H9 (cell line): ENCODE data around the gene WHAMM. TPM values are rescaled to one million over a fixed set of nuclear protein-coding genes. Genes with fewer than 3 reads are reported as not detected.

ENCODE experiments used
- DNase-seq: peaks from one replicate; pipeline ENCODE4 v3.0.0-alpha.2; 2017
- H2AFZ ChIP-seq: one replicate; pipeline ENCODE4 v1.6.1; 2013; ENCODE audit warnings: mild to moderate bottlenecking, low read length, control low read depth, moderate library complexity
- H2AK5ac ChIP-seq: 2 replicates; pipeline ENCODE4 v1.6.1; 2013; ENCODE audit warnings: low read length, control low read depth, mixed read lengths; ENCODE audit not compliant: insufficient read length
- H2BK120ac ChIP-seq: one replicate; pipeline ENCODE4 v1.6.1; 2013; ENCODE audit warnings: low read depth, mild to moderate bottlenecking, low read length, control low read depth, inconsistent platforms; ENCODE audit not compliant: poor library complexity, severe bottlenecking
- H2BK12ac ChIP-seq: 2 replicates; pipeline ENCODE4 v1.6.1; 2013; ENCODE audit warnings: low read length, control low read depth, mixed read lengths, low read depth; ENCODE audit not compliant: insufficient read length
- H2BK15ac ChIP-seq: 2 replicates; pipeline ENCODE4 v1.6.1; 2013; ENCODE audit warnings: low read depth, low read length, control low read depth
- H2BK20ac ChIP-seq: one replicate; pipeline ENCODE4 v1.6.1; 2013; ENCODE audit warnings: low read depth, mild to moderate bottlenecking, low read length, control low read depth, inconsistent platforms; ENCODE audit not compliant: poor library complexity, severe bottlenecking
- H2BK5ac ChIP-seq: 2 replicates; pipeline ENCODE4 v1.6.1; 2013; ENCODE audit warnings: low read length, control low read depth, mixed read lengths; ENCODE audit not compliant: insufficient read length
- H3K14ac ChIP-seq: 2 replicates; pipeline ENCODE4 v1.6.1; 2013; ENCODE audit warnings: low read length, control low read depth; ENCODE audit not compliant: insufficient read depth
- H3K18ac ChIP-seq: 2 replicates; pipeline ENCODE4 v1.6.1; 2013; ENCODE audit warnings: low read depth, mild to moderate bottlenecking, mixed read lengths, low read length, control low read depth; ENCODE audit not compliant: insufficient read length
- H3K23ac ChIP-seq: 2 replicates; pipeline ENCODE4 v1.6.1; 2013; ENCODE audit warnings: low read length, control low read depth, mixed read lengths, low read depth; ENCODE audit not compliant: insufficient read length
- H3K23me2 ChIP-seq: 2 replicates; pipeline ENCODE4 v1.6.1; 2013; ENCODE audit warnings: low read depth, mild to moderate bottlenecking, mixed read lengths, low read length, control low read depth; ENCODE audit not compliant: insufficient read length, poor library complexity, severe bottlenecking
- H3K27ac ChIP-seq: 2 replicates; pipeline ENCODE4 v1.5.1; 2013; ENCODE audit warnings: low read length, control low read depth, mixed read lengths, low read depth; ENCODE audit not compliant: insufficient read length
- H3K27me3 ChIP-seq: 2 replicates; pipeline ENCODE4 v1.6.1; 2013; ENCODE audit warnings: low read length, control low read depth, inconsistent platforms; ENCODE audit not compliant: insufficient read depth
- H3K4ac ChIP-seq: 2 replicates; pipeline ENCODE4 v1.6.1; 2013; ENCODE audit warnings: low read depth, mild to moderate bottlenecking, control low read depth, inconsistent platforms, low read length, moderate library complexity
- H3K4me1 ChIP-seq: 2 replicates; pipeline ENCODE4 v1.6.1; 2013; ENCODE audit warnings: low read length, control low read depth, inconsistent platforms; ENCODE audit not compliant: insufficient read depth
- H3K4me2 ChIP-seq: 2 replicates; pipeline ENCODE4 v1.6.1; 2013; ENCODE audit warnings: low read length, control low read depth, mixed read lengths; ENCODE audit not compliant: insufficient read length, insufficient read depth
- H3K56ac ChIP-seq: 2 replicates; pipeline ENCODE4 v1.6.1; 2013; ENCODE audit warnings: low read depth, mild to moderate bottlenecking, mixed read lengths, low read length, control low read depth; ENCODE audit not compliant: insufficient read length
- H3K79me1 ChIP-seq: 2 replicates; pipeline ENCODE4 v1.6.1; 2013; ENCODE audit warnings: low read depth, mild to moderate bottlenecking, moderate library complexity, low read length, control low read depth, inconsistent platforms; ENCODE audit not compliant: insufficient read depth, poor library complexity, severe bottlenecking
- H3K79me2 ChIP-seq: 2 replicates; pipeline ENCODE4 v1.6.1; 2013; ENCODE audit warnings: low read length, control low read depth, inconsistent platforms; ENCODE audit not compliant: insufficient read depth
- H3K9ac ChIP-seq: 2 replicates; pipeline ENCODE4 v1.6.1; 2013; ENCODE audit warnings: low read length, control low read depth, mixed read lengths; ENCODE audit not compliant: insufficient read length; ENCODE audit errors: extremely low read depth
- H3K9me3 ChIP-seq: one replicate; pipeline ENCODE4 v1.6.1; 2013; ENCODE audit warnings: low read depth, low read length, inconsistent platforms; ENCODE audit not compliant: control insufficient read depth
- H3T11ph ChIP-seq: one replicate; pipeline ENCODE4 v1.6.1; 2013; ENCODE audit warnings: mild to moderate bottlenecking, low read length, control low read depth, inconsistent platforms
- H4K20me1 ChIP-seq: one replicate; pipeline ENCODE4 v1.6.1; 2013; ENCODE audit not compliant: control insufficient read depth, insufficient read length, insufficient read depth
- H4K5ac ChIP-seq: 2 replicates; pipeline ENCODE4 v1.6.1; 2013; ENCODE audit warnings: low read depth, mild to moderate bottlenecking, mixed read lengths, low read length, control low read depth; ENCODE audit not compliant: insufficient read length
- H4K8ac ChIP-seq: replicated peaks from 2 replicates; pipeline ENCODE4 v1.6.1; 2013; ENCODE audit warnings: low read length, control low read depth, mixed read lengths, low read depth; ENCODE audit not compliant: insufficient read length
- H4K91ac ChIP-seq: 2 replicates; pipeline ENCODE4 v1.6.1; 2013; ENCODE audit warnings: low read depth, mild to moderate bottlenecking, moderate library complexity, mixed read lengths, low read length, control low read depth; ENCODE audit not compliant: insufficient read length
- H3K27ac Mint-ChIP-seq, 3 experiments: 2 replicates in 2 of 3; 3 replicates in 1 of 3; pipeline ENCODE4 v1.8.0; 2020 to 2021; ENCODE audit warnings: mixed read lengths in 3 of 3, mild to moderate bottlenecking in 1 of 3, moderate library complexity in 1 of 3
- H3K27me3 Mint-ChIP-seq: 2 replicates; pipeline ENCODE4 v1.8.0; 2021; ENCODE audit warnings: low read depth, mild to moderate bottlenecking, moderate library complexity, mixed read lengths
- H3K36me3 Mint-ChIP-seq, 3 experiments: 2 replicates in 2 of 3; 3 replicates in 1 of 3; pipeline ENCODE4 v1.8.0; 2020 to 2021; ENCODE audit warnings: low read depth in 3 of 3, mixed read lengths in 3 of 3; ENCODE audit not compliant: insufficient read depth in 1 of 3
- H3K4me1 Mint-ChIP-seq, 2 experiments: 2 replicates each; pipeline ENCODE4 v1.8.0; 2020; ENCODE audit warnings: mixed read lengths in 2 of 2
- H3K4me3 Mint-ChIP-seq, 2 experiments: 2 replicates in 1 of 2; 3 replicates in 1 of 2; pipeline ENCODE4 v1.8.0; 2020 to 2021; ENCODE audit warnings: mild to moderate bottlenecking in 2 of 2, mixed read lengths in 2 of 2, moderate library complexity in 1 of 2
- H3K9me3 Mint-ChIP-seq, 2 experiments: 2 replicates in 1 of 2; 3 replicates in 1 of 2; pipeline ENCODE4 v1.8.0; 2020; ENCODE audit warnings: mild to moderate bottlenecking in 2 of 2, mixed read lengths in 2 of 2, moderate library complexity in 1 of 2
- WGBS: extraction: QIAGEN DNeasy Blood & Tissue Kit; methylation state at CpG from one replicate; pipeline ENCODE4 v1.1.7; 2013; ENCODE audit warnings: missing lambda C conversion rate, low lambda C conversion rate, mixed read lengths; ENCODE audit not compliant: insufficient read length; ENCODE audit errors: extremely low coverage; 5-methylcytosine and 5-hydroxymethylcytosine counted together
- total RNA-seq: library from RNA; stranded (reverse); gene quantifications from 2 replicates; pipeline ENCODE4 v1.2.1, GENCODE V29; 2021
- TF ChIP-seq, protein P1 (sequence below): fragments of 200-600 bp; sonication (generic); conservative IDR thresholded peaks from 3 replicates; pipeline ENCODE4 v1.8.0; 2021; ENCODE audit warnings: antibody characterized with exemption, mild to moderate bottlenecking

The WHAMM gene
- total RNA-seq, 1 experiment from 2014 or later: 3.0 TPM

DNA sequence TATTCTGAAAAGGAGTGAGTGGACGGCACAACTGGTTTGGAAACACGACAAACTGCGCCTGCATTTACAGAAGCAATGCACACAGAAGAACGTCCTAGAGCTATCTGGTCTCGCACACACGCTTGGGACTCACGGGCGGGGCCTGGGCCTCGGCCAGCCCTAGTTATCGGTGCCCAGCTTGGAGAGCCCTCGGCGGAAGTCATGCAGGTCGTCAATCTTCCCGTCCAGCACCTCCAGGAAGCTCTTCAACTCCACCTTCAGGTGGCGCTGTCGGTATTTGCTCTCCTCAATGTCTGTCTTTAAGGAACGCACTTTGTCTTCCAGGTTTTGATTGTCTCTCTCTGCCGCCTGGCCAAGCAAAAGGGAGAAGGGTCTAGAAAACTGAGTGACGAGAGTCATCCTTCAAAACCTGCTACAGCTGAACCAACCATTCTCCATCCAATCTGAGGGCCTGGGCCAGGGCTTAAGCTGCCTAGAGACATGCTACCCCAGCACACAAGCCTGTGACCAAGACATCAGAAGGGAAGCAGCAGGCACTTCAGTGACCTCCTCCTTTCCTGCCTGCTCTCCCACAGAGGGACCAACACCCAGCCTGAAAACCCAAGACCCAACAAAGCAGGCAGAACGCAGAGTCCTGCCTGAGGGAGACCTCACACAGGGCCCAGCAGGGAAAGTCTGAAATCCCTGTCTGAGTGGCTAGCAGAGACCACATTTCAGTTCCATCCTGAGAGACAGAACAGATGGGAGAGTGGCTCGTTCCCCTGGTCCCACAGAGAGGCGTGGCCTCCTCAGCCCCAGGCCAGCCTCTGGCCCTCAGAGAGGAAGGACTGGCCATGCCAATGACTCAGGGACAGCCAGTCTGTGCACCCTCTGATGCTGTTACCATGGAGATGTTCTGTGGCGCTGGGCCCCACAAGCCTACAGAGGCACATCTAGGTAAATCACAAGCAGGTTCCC is 40.4 kb downstream of the WHAMM start:
- Histone ChIP-seq H3K14ac (peak overlapping the region; percentile 68; the same call in 1 of the 2 replicates), H3K9me3 (no peaks in the 10 kb centered on the region), H3K4me1 (no peaks in the 10 kb centered on the region), H2BK15ac (no peak overlapping the region), H3K4me2 (no peak overlapping the region), H3K79me1 (no peaks in the 10 kb centered on the region), H2BK5ac (no peak overlapping the region), H4K5ac (no peak overlapping the region), H2BK12ac (no peak overlapping the region), H4K8ac (no peak overlapping the region), H2BK120ac (no peak overlapping the region), H3K23ac (no peak overlapping the region), H3K27ac (no peak overlapping the region), H2AFZ (peak overlapping the region; percentile 5), H4K91ac (no peak overlapping the region), H3K4ac (no peak overlapping the region), H3K56ac (no peak overlapping the region), H4K20me1 (no peaks in the 10 kb centered on the region), H3K27me3 (no peaks in the 10 kb centered on the region), H3K79me2 (no peaks in the 10 kb centered on the region), H3K9ac (peak overlapping the region; percentile 31), H3K18ac (peak overlapping the region; percentile 80), H2AK5ac (no peak overlapping the region), H2BK20ac (no peak overlapping the region), H3K23me2 (no peaks in the 10 kb centered on the region), H3T11ph (no peak overlapping the region)
- H3K27me3 Mint-ChIP-seq: no peaks in the 10 kb centered on the region
- H3K36me3 Mint-ChIP-seq: no peaks in the 10 kb centered on the region; a peak in 1 of 7 replicates
- no peak overlapping the region; a peak in 1 of 5 replicates for H3K4me3 Mint-ChIP-seq
- peaks cover 14 to 17% of the 10 kb centered on the region in 2 experiments for H3K4me1 Mint-ChIP-seq
- TF ChIP-seq, protein P1, sequence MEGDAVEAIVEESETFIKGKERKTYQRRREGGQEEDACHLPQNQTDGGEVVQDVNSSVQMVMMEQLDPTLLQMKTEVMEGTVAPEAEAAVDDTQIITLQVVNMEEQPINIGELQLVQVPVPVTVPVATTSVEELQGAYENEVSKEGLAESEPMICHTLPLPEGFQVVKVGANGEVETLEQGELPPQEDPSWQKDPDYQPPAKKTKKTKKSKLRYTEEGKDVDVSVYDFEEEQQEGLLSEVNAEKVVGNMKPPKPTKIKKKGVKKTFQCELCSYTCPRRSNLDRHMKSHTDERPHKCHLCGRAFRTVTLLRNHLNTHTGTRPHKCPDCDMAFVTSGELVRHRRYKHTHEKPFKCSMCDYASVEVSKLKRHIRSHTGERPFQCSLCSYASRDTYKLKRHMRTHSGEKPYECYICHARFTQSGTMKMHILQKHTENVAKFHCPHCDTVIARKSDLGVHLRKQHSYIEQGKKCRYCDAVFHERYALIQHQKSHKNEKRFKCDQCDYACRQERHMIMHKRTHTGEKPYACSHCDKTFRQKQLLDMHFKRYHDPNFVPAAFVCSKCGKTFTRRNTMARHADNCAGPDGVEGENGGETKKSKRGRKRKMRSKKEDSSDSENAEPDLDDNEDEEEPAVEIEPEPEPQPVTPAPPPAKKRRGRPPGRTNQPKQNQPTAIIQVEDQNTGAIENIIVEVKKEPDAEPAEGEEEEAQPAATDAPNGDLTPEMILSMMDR: peak; percentile 96
- no peaks in the 10 kb centered on the region for H3K9me3 Mint-ChIP-seq
- WGBS: no CpG with 5 or more reads among the region's 23 CpGs
- peak; percentile 95 for DNase-seq
- H3K27ac Mint-ChIP-seq: peak overlapping the region; percentile 3 to 85 (median 84); a peak in 5 of 7 replicates
